ENCODE measurements around the gene KBTBD6. TPM values are rescaled to one million over a fixed set of nuclear protein-coding genes. Genes with fewer than 3 reads are reported as not detected.
"Not testable (repeated sequence)": the region's sequence is repeated elsewhere in the genome, so short reads cannot be mapped to it uniquely, and the experiment has no call there.

Gene KBTBD6
- total RNA-seq, 2 experiments from 2014 or later: 3.6 to 4.2 TPM

- H3K4me1 Mint-ChIP-seq (ENCODE audit: low read depth): no peaks in the 10 kb centered on the region
- DNase-seq: no peak
- H3K27me3 Mint-ChIP-seq: no peaks in the 10 kb centered on the region
- peaks cover 54% of the 10 kb centered on the region for H3K36me3 Mint-ChIP-seq
- intact Hi-C loops (cut with micrococcal nuclease): no loop called here
- H3K9me3 Mint-ChIP-seq: peaks cover 57% of the 10 kb centered on the region
- ChIA-PET POLR2A (no interaction called here), CTCF (no interaction called here)
- H3K27ac Mint-ChIP-seq: no peak overlapping the region
- no peak overlapping the region for H3K4me3 Mint-ChIP-seq
Observed at GRCh38 chr13:41150058-41150457, 17.5 kb upstream of the KBTBD6 start.

GRCh38 chr13:41148419-41149283, 16.0 kb upstream of the KBTBD6 start:
- no peak overlapping the region for H3K4me3 Mint-ChIP-seq
- POLR2A ChIA-PET: no interaction called here
- H3K27ac Mint-ChIP-seq: no peak overlapping the region

GRCh38 chr13:41145136-41145908, 12.7 kb upstream of the KBTBD6 start:
- H3K27me3 Mint-ChIP-seq: no peaks in the 10 kb centered on the region
- H3K27ac Mint-ChIP-seq: no peak overlapping the region
- peaks cover 32% of the 10 kb centered on the region for H3K36me3 Mint-ChIP-seq
- POLR2A ChIA-PET: no interaction called here
- CTCF ChIA-PET: no interaction called here
- H3K9me3 Mint-ChIP-seq: peaks cover 33% of the 10 kb centered on the region
- intact Hi-C loops (cut with micrococcal nuclease): no loop called here
- DNase-seq: no peak
- H3K4me1 Mint-ChIP-seq (ENCODE audit: low read depth): no peaks in the 10 kb centered on the region
- no peak overlapping the region for H3K4me3 Mint-ChIP-seq

More at GRCh38 chr13:41148419-41149283, 16.0 kb upstream of the KBTBD6 start:
- DNase-seq: no peak
- no peaks in the 10 kb centered on the region for H3K27me3 Mint-ChIP-seq
- CTCF ChIA-PET: no interaction called here
- H3K9me3 Mint-ChIP-seq: peaks cover 57% of the 10 kb centered on the region
- intact Hi-C loops (cut with micrococcal nuclease): no loop called here
- H3K4me1 Mint-ChIP-seq (ENCODE audit: low read depth): no peaks in the 10 kb centered on the region
- peaks cover 54% of the 10 kb centered on the region for H3K36me3 Mint-ChIP-seq

- Mint-ChIP-seq H3K36me3 (peaks cover 25% of the 10 kb centered on the region), H3K4me1 (ENCODE audit: low read depth) (peaks cover under 1% of the 10 kb centered on the region), H3K27me3 (no peaks in the 10 kb centered on the region), H3K27ac (no peak overlapping the region), H3K9me3 (peaks cover 26% of the 10 kb centered on the region), H3K4me3 (no peak overlapping the region)
- POLR2A ChIA-PET: no interaction called here
- CTCF ChIA-PET: no interaction called here
- no peak for DNase-seq
- intact Hi-C loops (cut with micrococcal nuclease): no loop called here
Observed at GRCh38 chr13:41144576-41144975, 12.0 kb upstream of the KBTBD6 start.

- H3K27ac Mint-ChIP-seq: no peak overlapping the region
- no peak overlapping the region for H3K4me3 Mint-ChIP-seq
- H3K4me1 Mint-ChIP-seq (ENCODE audit: low read depth): peaks cover 7% of the 10 kb centered on the region
- intact Hi-C loops (cut with micrococcal nuclease): no loop called here
- no peaks in the 10 kb centered on the region for H3K9me3 Mint-ChIP-seq
- ChIA-PET POLR2A (no interaction called here), CTCF (interaction anchor here (0.7 kb wide), 1 partner anchor 83 kb away, joined by 4 read pairs; no protein-coding TSS in a partner anchor)
- no peak for DNase-seq
- no peaks in the 10 kb centered on the region for H3K27me3 Mint-ChIP-seq
- no peaks in the 10 kb centered on the region for H3K36me3 Mint-ChIP-seq
Observed at GRCh38 chr13:41139296-41139966, 6.8 kb upstream of the KBTBD6 start.

- Mint-ChIP-seq H3K4me3 (no peak overlapping the region), H3K9me3 (no peaks in the 10 kb centered on the region)
- no peak for DNase-seq
Observed at GRCh38 chr13:41137951-41138350, 5.3 kb upstream of the KBTBD6 start.

GRCh38 chr13:41137241-41137640, 4.6 kb upstream of the KBTBD6 start:
- no peak for DNase-seq
- intact Hi-C loops (cut with micrococcal nuclease): no loop called here
- POLR2A ChIA-PET: no interaction called here
- CTCF ChIA-PET: no interaction called here
- H3K4me3 Mint-ChIP-seq: no peak overlapping the region
- H3K9me3 Mint-ChIP-seq: no peaks in the 10 kb centered on the region
- H3K4me1 Mint-ChIP-seq (ENCODE audit: low read depth): peaks cover 19% of the 10 kb centered on the region
- H3K27me3 Mint-ChIP-seq: no peaks in the 10 kb centered on the region
- no peaks in the 10 kb centered on the region for H3K36me3 Mint-ChIP-seq
- H3K27ac Mint-ChIP-seq: no peak overlapping the region

More at GRCh38 chr13:41137951-41138350, 5.3 kb upstream of the KBTBD6 start:
- intact Hi-C loops (cut with micrococcal nuclease): no loop called here
- Mint-ChIP-seq H3K4me1 (ENCODE audit: low read depth) (peaks cover 16% of the 10 kb centered on the region), H3K27ac (no peak overlapping the region), H3K36me3 (no peaks in the 10 kb centered on the region), H3K27me3 (no peaks in the 10 kb centered on the region)
- ChIA-PET POLR2A (no interaction called here), CTCF (no interaction called here)

- no peaks in the 10 kb centered on the region for H3K9me3 Mint-ChIP-seq
- H3K27ac Mint-ChIP-seq: no peak overlapping the region
- no peak for DNase-seq
- H3K4me3 Mint-ChIP-seq: no peak overlapping the region
- ChIA-PET POLR2A (no interaction called here), CTCF (no interaction called here)
- peaks cover 25% of the 10 kb centered on the region for H3K4me1 Mint-ChIP-seq (ENCODE audit: low read depth)
- H3K27me3 Mint-ChIP-seq: no peaks in the 10 kb centered on the region
- intact Hi-C loops (cut with micrococcal nuclease): no loop called here
- no peaks in the 10 kb centered on the region for H3K36me3 Mint-ChIP-seq
Observed at GRCh38 chr13:41136396-41137031, 3.9 kb upstream of the KBTBD6 start.

GRCh38 chr13:41133951-41134350, 1.3 kb upstream of the KBTBD6 start:
- no peak overlapping the region for H3K27ac Mint-ChIP-seq

GRCh38 chr13:41131660-41132511, 716 bp downstream of the KBTBD6 start:
- intact Hi-C loops (cut with micrococcal nuclease): loop anchor here (1.0 to 5.0 kb wide), 7 partner anchors 45 to 355 kb away; partner anchors contain the start of genes KBTBD7, MTRF1, NAA16 and WBP4
- H3K27me3 Mint-ChIP-seq, H3K36me3 Mint-ChIP-seq, H3K9me3 Mint-ChIP-seq, DNase-seq: not testable (repeated sequence)
- Mint-ChIP-seq H3K27ac (peak overlapping the region; percentile 86), H3K4me1 (ENCODE audit: low read depth) (peaks cover 43% of the 10 kb centered on the region), H3K4me3 (peak overlapping the region; percentile 92)
- CTCF ChIA-PET: interaction anchor here (1.0 kb wide), 1 partner anchor 223 kb away, joined by 3 read pairs; no protein-coding TSS in a partner anchor
- POLR2A ChIA-PET: interaction anchor here (0.6 to 1.0 kb wide), 2 partner anchors 71 to 304 kb away, joined by 3 to 4 read pairs; partner anchors contain the start of gene WBP4

More at GRCh38 chr13:41133951-41134350, 1.3 kb upstream of the KBTBD6 start:
- intact Hi-C loops (cut with micrococcal nuclease): loop anchor here (5.0 kb wide), 2 partner anchors 43 to 357 kb away; no protein-coding TSS in a partner anchor
- Mint-ChIP-seq H3K27me3 (no peaks in the 10 kb centered on the region), H3K36me3 (peaks cover 4% of the 10 kb centered on the region), H3K9me3 (no peaks in the 10 kb centered on the region), H3K4me3 (peak overlapping the region; percentile 92), H3K4me1 (ENCODE audit: low read depth) (peaks cover 37% of the 10 kb centered on the region)
- POLR2A ChIA-PET: interaction anchor here (1.0 kb wide), 1 partner anchor 61 kb away, joined by 3 read pairs; the partner anchor contains the start of gene KBTBD7
- DNase-seq: no peak
- CTCF ChIA-PET: no interaction called here

- peak overlapping the region; percentile 58 for H3K27ac Mint-ChIP-seq
- H3K4me3 Mint-ChIP-seq: peak overlapping the region; percentile 92
- intact Hi-C loops (cut with micrococcal nuclease): loop anchor here (5.0 kb wide), 2 partner anchors 46 to 354 kb away; no protein-coding TSS in a partner anchor
- H3K4me1 Mint-ChIP-seq (ENCODE audit: low read depth): peaks cover 43% of the 10 kb centered on the region
- H3K27me3 Mint-ChIP-seq, POLR2A ChIA-PET, DNase-seq, H3K9me3 Mint-ChIP-seq, CTCF ChIA-PET, H3K36me3 Mint-ChIP-seq: not testable (repeated sequence)
Observed at GRCh38 chr13:41131189-41131588, 1.4 kb downstream of the KBTBD6 start.
